IMR-90 (cell line): ENCODE results near the gene DNAJC17. TPM values are rescaled to one million over a fixed set of nuclear protein-coding genes. Genes with fewer than 3 reads are reported as not detected.

Source experiments
- ATAC-seq: fragments of 200-7000 bp; cut with Tn5 transposase; 2 replicates; pipeline ENCODE4 v1.9.1; 2020; ENCODE audit warnings: low read depth, mild to moderate bottlenecking, moderate library complexity
- BruUV-seq: library from RNA; stranded (reverse); fragments of 400-500 nt; replicated peaks from 2 replicates; lab custom pipeline; 2021; lab: Mats Ljungman, UMichigan
- CTCF ChIA-PET: fragments of 300-600 bp; formaldehyde crosslinking; extraction: SDS; loops from one replicate; lab custom pipeline; 2021; ENCODE audit warnings: antibody characterized with exemption; lab: Yijun Ruan, JAX
- POLR2A ChIA-PET: fragments of 300-600 bp; sonication (Branson Sonifier 250); formaldehyde crosslinking; loops from one replicate; lab custom pipeline; 2022; ENCODE audit warnings: antibody characterized with exemption; ENCODE audit not compliant: unreplicated experiment; lab: Charles Lee
- DNase-seq: peaks from one replicate; pipeline ENCODE4 v3.0.0; 2013
- H2AFZ ChIP-seq: replicated peaks from 2 replicates; pipeline ENCODE3; 2013; ENCODE audit warnings: low read length, mild to moderate bottlenecking; ENCODE audit not compliant: poor library complexity
- H2AK5ac ChIP-seq: 2 replicates; pipeline ENCODE4 v1.6.1; 2013; ENCODE audit warnings: low read depth, low read length, inconsistent platforms
- H2AK9ac ChIP-seq: replicated peaks from 2 replicates; pipeline ENCODE3; 2013; ENCODE audit warnings: mild to moderate bottlenecking, low read depth, low read length, moderate library complexity; ENCODE audit not compliant: poor library complexity
- H2BK120ac ChIP-seq: 2 replicates; pipeline ENCODE4 v1.6.1; 2013; ENCODE audit warnings: low read depth, low read length, inconsistent platforms
- H2BK15ac ChIP-seq: 3 replicates; pipeline ENCODE4 v1.6.1; 2013; ENCODE audit warnings: low read depth, low read length, inconsistent platforms
- H2BK20ac ChIP-seq: 2 replicates; pipeline ENCODE4 v1.6.1; 2013; ENCODE audit warnings: low read depth, mild to moderate bottlenecking, inconsistent platforms, low read length, moderate library complexity
- H2BK5ac ChIP-seq: 2 replicates; pipeline ENCODE4 v1.6.1; 2013; ENCODE audit warnings: mild to moderate bottlenecking, low read depth, low read length, inconsistent platforms; ENCODE audit not compliant: poor library complexity, severe bottlenecking
- H3K14ac ChIP-seq: replicated peaks from 2 replicates; pipeline ENCODE4 v1.6.1; 2013; ENCODE audit warnings: low read depth, low read length, inconsistent platforms
- H3K18ac ChIP-seq: 2 replicates; pipeline ENCODE4 v1.6.1; 2013; ENCODE audit warnings: low read depth, low read length, control low read depth
- H3K23ac ChIP-seq: 2 replicates; pipeline ENCODE4 v1.6.1; 2013; ENCODE audit warnings: low read depth, low read length, inconsistent platforms
- H3K27ac ChIP-seq: 2 replicates; pipeline ENCODE4 v1.5.1; 2013; ENCODE audit warnings: mild to moderate bottlenecking, control low read depth, low read length; ENCODE audit not compliant: insufficient read depth
- H3K27me3 ChIP-seq: 2 replicates; pipeline ENCODE4 v1.6.1; 2013; ENCODE audit warnings: low read length; ENCODE audit not compliant: control insufficient read depth, insufficient read depth
- H3K36me3 ChIP-seq: 2 replicates; pipeline ENCODE4 v1.6.1; 2013; ENCODE audit warnings: low read length, mixed read lengths; ENCODE audit not compliant: control insufficient read depth, insufficient read depth
- H3K4ac ChIP-seq: 2 replicates; pipeline ENCODE4 v1.6.1; 2013; ENCODE audit warnings: low read depth, low read length, inconsistent platforms
- H3K4me1 ChIP-seq: 2 replicates; pipeline ENCODE4 v1.6.1; 2013; ENCODE audit warnings: low read length, mixed read lengths; ENCODE audit not compliant: control insufficient read depth, insufficient read depth
- H3K4me2 ChIP-seq: 2 replicates; pipeline ENCODE4 v1.6.1; 2013; ENCODE audit warnings: low read depth, mild to moderate bottlenecking, control low read depth, low read length, moderate library complexity
- H3K4me3 ChIP-seq: 2 replicates; pipeline ENCODE4 v1.5.1; 2013; ENCODE audit warnings: low read depth, mild to moderate bottlenecking, control low read depth, low read length, moderate library complexity; ENCODE audit not compliant: insufficient read depth
- H3K56ac ChIP-seq: 2 replicates; pipeline ENCODE4 v1.6.1; 2013; ENCODE audit warnings: low read length, inconsistent platforms; ENCODE audit not compliant: insufficient read depth; ENCODE audit errors: extremely low read depth
- H3K79me1 ChIP-seq, 2 experiments: 2 replicates each; pipeline ENCODE4 v1.6.1; 2013; ENCODE audit warnings: low read length in 2 of 2, inconsistent platforms in 1 of 2, low read depth in 1 of 2
- H3K9ac ChIP-seq: 2 replicates; pipeline ENCODE4 v1.6.1; 2013; ENCODE audit warnings: low read depth, low read length, control low read depth
- H3K9me1 ChIP-seq: 2 replicates; pipeline ENCODE4 v1.6.1; 2013; ENCODE audit warnings: low read length, inconsistent platforms; ENCODE audit not compliant: insufficient read depth
- H3K9me3 ChIP-seq: 2 replicates; pipeline ENCODE4 v1.6.1; 2013; ENCODE audit warnings: low read length; ENCODE audit not compliant: control insufficient read depth, insufficient read depth
- H4K20me1 ChIP-seq: 2 replicates; pipeline ENCODE4 v1.6.1; 2013; ENCODE audit warnings: low read length, inconsistent platforms; ENCODE audit not compliant: insufficient read depth
- H4K5ac ChIP-seq: 2 replicates; pipeline ENCODE4 v1.6.1; 2013; ENCODE audit warnings: mild to moderate bottlenecking, low read depth, low read length, control low read depth
- H4K8ac ChIP-seq, 2 experiments: 2 replicates each; pipeline ENCODE4 v1.6.1; 2013; ENCODE audit warnings: low read depth in 2 of 2, low read length in 2 of 2, control low read depth in 1 of 2, inconsistent platforms in 1 of 2
- H4K91ac ChIP-seq: 2 replicates; pipeline ENCODE4 v1.6.1; 2013; ENCODE audit warnings: low read depth, low read length, inconsistent platforms; ENCODE audit not compliant: insufficient read depth
- BHLHE40 ChIP-seq: fragments of 150-350 bp; IDR thresholded peaks from 2 replicates; pipeline ENCODE4 v1.6.1; 2016; ENCODE audit warnings: mild to moderate bottlenecking, low read depth, low read length
- CEBPB ChIP-seq: IDR thresholded peaks from 2 replicates; pipeline ENCODE4 v1.6.1; 2012; ENCODE audit warnings: low read depth, low read length, improper control_type of control experiment
- CHD1 ChIP-seq: IDR thresholded peaks from 2 replicates; pipeline ENCODE4 v1.6.1; 2012; ENCODE audit warnings: low read depth, low read length, improper control_type of control experiment
- ELK1 ChIP-seq: fragments of 150-350 bp; IDR thresholded peaks from 2 replicates; pipeline ENCODE4 v1.6.1; 2016; ENCODE audit warnings: low read depth, mild to moderate bottlenecking, low read length, moderate library complexity, borderline replicate concordance
- FOS ChIP-seq: fragments of 150-350 bp; IDR thresholded peaks from 2 replicates; pipeline ENCODE4 v1.6.1; 2016; ENCODE audit warnings: low read depth, low read length
- MAFK ChIP-seq: IDR thresholded peaks from 2 replicates; pipeline ENCODE4 v1.6.1; 2012; ENCODE audit warnings: low read depth, low read length, improper control_type of control experiment
- MAZ ChIP-seq: IDR thresholded peaks from 2 replicates; pipeline ENCODE4 v1.6.1; 2012; ENCODE audit warnings: low read depth, mild to moderate bottlenecking, low read length, improper control_type of control experiment, moderate library complexity, borderline replicate concordance
- MXI1 ChIP-seq: IDR thresholded peaks from 2 replicates; pipeline ENCODE4 v1.6.1; 2012; ENCODE audit warnings: low read depth, mild to moderate bottlenecking, low read length, moderate library complexity, borderline replicate concordance
- NFE2L2 ChIP-seq: fragments of 150-350 bp; IDR thresholded peaks from 2 replicates; pipeline ENCODE4 v1.6.1; 2016; ENCODE audit warnings: low read depth, mild to moderate bottlenecking, low read length
- POLR2A ChIP-seq: IDR thresholded peaks from 2 replicates; pipeline ENCODE4 v1.6.1; 2012; ENCODE audit warnings: mild to moderate bottlenecking, low read depth, low read length
- RAD21 ChIP-seq: IDR thresholded peaks from 2 replicates; pipeline ENCODE4 v1.6.1; 2012; ENCODE audit warnings: low read length, improper control_type of control experiment
- RCOR1 ChIP-seq: IDR thresholded peaks from 2 replicates; pipeline ENCODE4 v1.6.1; 2012; ENCODE audit warnings: mild to moderate bottlenecking, low read length, improper control_type of control experiment; ENCODE audit not compliant: insufficient replicate concordance
- RFX5 ChIP-seq: IDR thresholded peaks from 2 replicates; pipeline ENCODE4 v1.8.0; 2012; ENCODE audit warnings: low read depth, mild to moderate bottlenecking, low read length, moderate library complexity
- SMC3 ChIP-seq: fragments of 150-350 bp; IDR thresholded peaks from 2 replicates; pipeline ENCODE4 v1.6.1; 2016; ENCODE audit warnings: low read depth, mild to moderate bottlenecking, antibody characterized with exemption, low read length, moderate library complexity
- USF2 ChIP-seq: fragments of 150-350 bp; IDR thresholded peaks from 2 replicates; pipeline ENCODE4 v1.6.1; 2017; ENCODE audit warnings: mild to moderate bottlenecking, antibody characterized with exemption, low read length, low read depth
- WGBS, 2 experiments: methylation state at CpG; one replicate each; pipeline versions ENCODE4 v1.1.5 to v1.1.7; 2013; ENCODE audit warnings: missing lambda C conversion rate in 2 of 2; ENCODE audit not compliant: insufficient read length in 1 of 2; ENCODE audit errors: extremely low coverage in 2 of 2; 5-methylcytosine and 5-hydroxymethylcytosine counted together
- dilution Hi-C: fragments of 300-500 bp; cut with HindIII; formaldehyde crosslinking; loops from one replicate; pipeline ENCODE4 v1.14.3; 2018; ENCODE audit warnings: low sequenced_read_pairs; ENCODE audit not compliant: unreplicated experiment
- in situ Hi-C: fragments of 300-500 bp; cut with MboI; formaldehyde crosslinking; loops from 3 replicates; pipeline ENCODE4 v1.14.3; 2019; ENCODE audit warnings: low sequenced_read_pairs, inconsistent platforms, mixed read lengths
- intact Hi-C: fragments of 100-400 bp; cut with micrococcal nuclease; formaldehyde crosslinking; loops from 2 replicates; pipeline ENCODE4 v1.10.0; 2022
- polyA plus RNA-seq, 3 experiments: library from polyadenylated mRNA; depleted of rRNA; stranded (reverse); fragments of >200 nt; gene quantifications; 2 replicates each; pipeline ENCODE4 v1.2.3, GENCODE V29; 2012; ENCODE audit warnings: low replicate concordance in 1 of 3
- total RNA-seq: library from RNA; depleted of rRNA; stranded (reverse); fragments of >200 nt; gene quantifications from 2 replicates; pipeline ENCODE4 v1.2.3, GENCODE V29; 2012
- TF ChIP-seq, protein P1 (sequence below): conservative IDR thresholded peaks from 2 replicates; pipeline ENCODE4 v1.5.1; 2012; ENCODE audit warnings: mild to moderate bottlenecking, low read depth, low read length, improper control_type of control experiment

DNAJC17 gene
- total and polyA plus RNA-seq, 2 of the 4 experiments (the other 2 are of a cell fraction): 58.6 to 107 TPM

GRCh38 chr15:40852529-40852928, 45.3 kb upstream of the DNAJC17 start:
- no peak overlapping the region for H3K9ac ChIP-seq

More at GRCh38 chr15:40852529-40852928, 45.3 kb upstream of the DNAJC17 start:
- no TSS peak for BruUV-seq
- no peak overlapping the region for H2AK5ac ChIP-seq
- H3K9me1 ChIP-seq: no peaks in the 10 kb centered on the region
- H4K5ac ChIP-seq: no peak overlapping the region
- dilution Hi-C loops: no loop called here
- no peak overlapping the region for H2BK120ac ChIP-seq
- ChIA-PET POLR2A (no interaction called here), CTCF (no interaction called here)
- WGBS, 2 experiments: no CpG with 5 or more reads among the region's 5 CpGs
- no peak overlapping the region for H3K4me3 ChIP-seq
- H3K79me1 ChIP-seq: no peaks in the 10 kb centered on the region
- peaks cover 18% of the 10 kb centered on the region for H3K27me3 ChIP-seq
- no peak for DNase-seq
- H3K18ac ChIP-seq: no peak overlapping the region
- in situ Hi-C loops: no loop called here
- no peak overlapping the region for H3K4me2 ChIP-seq
- H4K8ac ChIP-seq: no peak overlapping the region
- no peak overlapping the region for H3K14ac ChIP-seq
- no peaks in the 10 kb centered on the region for H3K9me3 ChIP-seq
- H3K56ac ChIP-seq: no peak overlapping the region
- H3K36me3 ChIP-seq: no peaks in the 10 kb centered on the region
- H3K27ac ChIP-seq: no peak overlapping the region
- intact Hi-C loops: no loop called here
- H2AK9ac ChIP-seq: no peak overlapping the region
- H2BK15ac ChIP-seq: no peak overlapping the region
- TF ChIP-seq SMC3: no peak
- TF ChIP-seq RCOR1: no peak
- no peak for TF ChIP-seq USF2
- no peak for TF ChIP-seq CHD1
- no peak for TF ChIP-seq MXI1
- TF ChIP-seq FOS: no peak
- no peak for TF ChIP-seq CEBPB
- TF ChIP-seq BHLHE40: no peak
- TF ChIP-seq POLR2A: no peak
- TF ChIP-seq NFE2L2: no peak
- TF ChIP-seq, protein P1, sequence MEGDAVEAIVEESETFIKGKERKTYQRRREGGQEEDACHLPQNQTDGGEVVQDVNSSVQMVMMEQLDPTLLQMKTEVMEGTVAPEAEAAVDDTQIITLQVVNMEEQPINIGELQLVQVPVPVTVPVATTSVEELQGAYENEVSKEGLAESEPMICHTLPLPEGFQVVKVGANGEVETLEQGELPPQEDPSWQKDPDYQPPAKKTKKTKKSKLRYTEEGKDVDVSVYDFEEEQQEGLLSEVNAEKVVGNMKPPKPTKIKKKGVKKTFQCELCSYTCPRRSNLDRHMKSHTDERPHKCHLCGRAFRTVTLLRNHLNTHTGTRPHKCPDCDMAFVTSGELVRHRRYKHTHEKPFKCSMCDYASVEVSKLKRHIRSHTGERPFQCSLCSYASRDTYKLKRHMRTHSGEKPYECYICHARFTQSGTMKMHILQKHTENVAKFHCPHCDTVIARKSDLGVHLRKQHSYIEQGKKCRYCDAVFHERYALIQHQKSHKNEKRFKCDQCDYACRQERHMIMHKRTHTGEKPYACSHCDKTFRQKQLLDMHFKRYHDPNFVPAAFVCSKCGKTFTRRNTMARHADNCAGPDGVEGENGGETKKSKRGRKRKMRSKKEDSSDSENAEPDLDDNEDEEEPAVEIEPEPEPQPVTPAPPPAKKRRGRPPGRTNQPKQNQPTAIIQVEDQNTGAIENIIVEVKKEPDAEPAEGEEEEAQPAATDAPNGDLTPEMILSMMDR: no peak
- no peak for TF ChIP-seq RFX5
- TF ChIP-seq RAD21: no peak
- no peak for TF ChIP-seq ELK1
- no peak for TF ChIP-seq MAZ
- TF ChIP-seq MAFK: no peak
- no peak overlapping the region for H2BK20ac ChIP-seq
- no peak overlapping the region for H4K91ac ChIP-seq
- no peak overlapping the region for H2BK5ac ChIP-seq
- H2AFZ ChIP-seq: no peak overlapping the region
- no peak overlapping the region for H3K23ac ChIP-seq
- H3K4ac ChIP-seq: no peak overlapping the region
- ATAC-seq: no peak
- H3K4me1 ChIP-seq: no peaks in the 10 kb centered on the region
- H4K20me1 ChIP-seq: no peaks in the 10 kb centered on the region; the same call in 1 of the 2 replicates
